HFFc6 (cell line): Measurements from ENCODE around the gene HSBP1. TPM values are rescaled to one million over a fixed set of nuclear protein-coding genes. Genes with fewer than 3 reads are reported as not detected.

Source experiments
- DNase-seq: peaks from one replicate; pipeline ENCODE4 v3.0.0-alpha.2; 2018
- H3K27ac Mint-ChIP-seq: 2 replicates; pipeline ENCODE4 v1.8.0; 2020; ENCODE audit warnings: mild to moderate bottlenecking, mixed read lengths
- H3K27me3 Mint-ChIP-seq: 2 replicates; pipeline ENCODE4 v1.8.0; 2021; ENCODE audit warnings: mild to moderate bottlenecking, moderate library complexity, mixed read lengths; ENCODE audit not compliant: insufficient read depth
- H3K36me3 Mint-ChIP-seq: 2 replicates; pipeline ENCODE4 v1.8.0; 2021; ENCODE audit warnings: low read depth, mixed read lengths
- H3K4me1 Mint-ChIP-seq: 2 replicates; pipeline ENCODE4 v1.8.0; 2020; ENCODE audit warnings: low read depth, mixed read lengths
- H3K4me3 Mint-ChIP-seq: 2 replicates; pipeline ENCODE4 v1.8.0; 2020; ENCODE audit warnings: mild to moderate bottlenecking, moderate library complexity, mixed read lengths
- H3K9me3 Mint-ChIP-seq: 2 replicates; pipeline ENCODE4 v1.8.0; 2020; ENCODE audit warnings: mild to moderate bottlenecking, mixed read lengths
- long read RNA-seq: library from polyadenylated mRNA; unstranded; transcript quantifications from one replicate; pipeline ENCODE4 v2.0.0, GENCODE V29; 2019
- total RNA-seq, 6 experiments: library from RNA; stranded (reverse); fragmentation: NEBNext Ultra II Directional; extraction: Animal tissue kit (Norgen Biotek cat#: 25700); gene quantifications; 2 replicates in 1 of 6; 3 replicates in 5 of 6; pipeline ENCODE4 v1.2.3, GENCODE V29; 2021
- TF ChIP-seq, protein P1 (sequence below): fragments of 200-600 bp; sonication (generic); IDR thresholded peaks from 2 replicates; pipeline ENCODE4 v1.5.0; 2021; ENCODE audit warnings: antibody characterized with exemption, mild to moderate bottlenecking

HSBP1 gene
- 100 to 1,000 TPM; 138 to 174 (median 161) TPM for total RNA-seq
- long read RNA-seq, full-length matches to known transcripts, result 200 of 221 reads
- long read RNA-seq, partial matches to known transcripts, result 0 of 221 reads
- long read RNA-seq, other reads (novel, unspliced or antisense), result 21 of 221 reads

DNA sequence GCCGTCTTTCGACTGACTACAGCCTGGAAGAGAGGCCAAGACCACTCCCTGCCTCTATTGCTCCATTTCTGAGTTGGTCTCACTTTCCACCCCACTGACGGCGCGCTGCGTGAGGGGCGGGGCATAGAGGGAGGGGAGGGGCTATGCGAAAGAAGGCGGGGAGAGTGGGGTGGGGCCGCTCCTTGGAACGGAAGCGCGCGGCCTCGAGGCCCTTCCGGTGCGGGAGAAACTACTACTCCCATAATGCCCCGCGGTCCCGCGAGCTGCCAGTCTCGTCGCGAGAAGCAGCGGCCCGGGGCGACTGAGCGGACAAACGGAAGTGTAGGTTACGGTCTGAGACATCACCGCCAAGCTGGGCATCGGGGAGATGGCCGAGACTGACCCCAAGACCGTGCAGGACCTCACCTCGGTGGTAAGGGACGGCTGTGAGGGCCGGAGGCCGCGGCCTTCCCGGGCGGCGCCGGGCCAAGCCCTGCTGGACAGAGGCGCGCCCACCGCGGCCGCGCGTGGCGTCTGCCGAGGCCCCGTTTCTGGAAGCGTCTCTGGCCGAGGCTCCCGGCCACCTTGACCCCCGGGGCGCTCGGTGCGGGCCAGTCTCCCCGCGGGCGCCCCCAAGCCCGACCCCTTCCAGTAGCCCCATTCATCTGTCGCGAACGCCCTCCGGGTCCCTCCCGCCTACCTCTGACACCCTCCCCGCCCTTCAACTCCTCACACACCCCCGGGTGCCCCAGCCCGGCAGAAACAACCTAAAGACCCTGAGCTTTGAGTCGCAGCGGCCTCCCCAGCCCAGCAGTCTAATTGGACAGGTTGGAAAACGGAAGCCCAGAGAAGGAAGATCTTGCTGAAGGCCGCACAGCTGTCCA is at the start of gene HSBP1:
HSBP1 (plus strand) TSS at position 269 of the 863 bp plus-strand sequence; CDS start at position 368, 99 bp downstream.
- TF ChIP-seq, protein P1, sequence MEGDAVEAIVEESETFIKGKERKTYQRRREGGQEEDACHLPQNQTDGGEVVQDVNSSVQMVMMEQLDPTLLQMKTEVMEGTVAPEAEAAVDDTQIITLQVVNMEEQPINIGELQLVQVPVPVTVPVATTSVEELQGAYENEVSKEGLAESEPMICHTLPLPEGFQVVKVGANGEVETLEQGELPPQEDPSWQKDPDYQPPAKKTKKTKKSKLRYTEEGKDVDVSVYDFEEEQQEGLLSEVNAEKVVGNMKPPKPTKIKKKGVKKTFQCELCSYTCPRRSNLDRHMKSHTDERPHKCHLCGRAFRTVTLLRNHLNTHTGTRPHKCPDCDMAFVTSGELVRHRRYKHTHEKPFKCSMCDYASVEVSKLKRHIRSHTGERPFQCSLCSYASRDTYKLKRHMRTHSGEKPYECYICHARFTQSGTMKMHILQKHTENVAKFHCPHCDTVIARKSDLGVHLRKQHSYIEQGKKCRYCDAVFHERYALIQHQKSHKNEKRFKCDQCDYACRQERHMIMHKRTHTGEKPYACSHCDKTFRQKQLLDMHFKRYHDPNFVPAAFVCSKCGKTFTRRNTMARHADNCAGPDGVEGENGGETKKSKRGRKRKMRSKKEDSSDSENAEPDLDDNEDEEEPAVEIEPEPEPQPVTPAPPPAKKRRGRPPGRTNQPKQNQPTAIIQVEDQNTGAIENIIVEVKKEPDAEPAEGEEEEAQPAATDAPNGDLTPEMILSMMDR, result no peak; the same call in 1 of the 2 replicates
- peak within 1 kb of the TSS; percentile 97 for H3K4me3 Mint-ChIP-seq
- H3K4me1 Mint-ChIP-seq, result peaks cover 32% of the 10 kb centered on the region
- H3K36me3 Mint-ChIP-seq, result peaks cover 40% of the 10 kb centered on the region
- no peaks in the 10 kb centered on the region; the same call in 1 of the 2 replicates for H3K9me3 Mint-ChIP-seq
- DNase-seq, result peak; percentile 91
- peak within 1 kb of the TSS; percentile 86 for H3K27ac Mint-ChIP-seq
- H3K27me3 Mint-ChIP-seq, result peaks cover 6% of the 10 kb centered on the region

GRCh38 chr16:83762141-83762991 is 45.4 kb upstream of the HSBP1 start:
- peaks cover 15% of the 10 kb centered on the region; the same call in 1 of the 2 replicates for H3K9me3 Mint-ChIP-seq
- no peak overlapping the region for H3K27ac Mint-ChIP-seq
- no peak overlapping the region for H3K4me3 Mint-ChIP-seq
- TF ChIP-seq, protein P1, result no peak
- DNase-seq, result no peak
- H3K36me3 Mint-ChIP-seq, result no peaks in the 10 kb centered on the region
- H3K4me1 Mint-ChIP-seq, result no peaks in the 10 kb centered on the region
- no peaks in the 10 kb centered on the region for H3K27me3 Mint-ChIP-seq

GRCh38 chr16:83762992-83763358 is 44.8 kb upstream of the HSBP1 start:
- H3K36me3 Mint-ChIP-seq, result no peaks in the 10 kb centered on the region
- no peak overlapping the region for H3K4me3 Mint-ChIP-seq
- TF ChIP-seq, protein P1, result no peak
- no peak for DNase-seq
- no peak overlapping the region for H3K27ac Mint-ChIP-seq
- peaks cover 9% of the 10 kb centered on the region; the same call in 1 of the 2 replicates for H3K9me3 Mint-ChIP-seq
- no peaks in the 10 kb centered on the region for H3K27me3 Mint-ChIP-seq
- H3K4me1 Mint-ChIP-seq, result no peaks in the 10 kb centered on the region

- Mint-ChIP-seq H3K4me3 (no peak overlapping the region), H3K27ac (no peak overlapping the region), H3K27me3 (peaks cover 4% of the 10 kb centered on the region; the same call in 1 of the 2 replicates), H3K36me3 (no peaks in the 10 kb centered on the region), H3K9me3 (peaks cover 7% of the 10 kb centered on the region), H3K4me1 (no peaks in the 10 kb centered on the region)
- TF ChIP-seq, protein P1, result no peak
- no peak for DNase-seq
Observed at GRCh38 chr16:83768986-83769385, 38.8 kb upstream of the HSBP1 start.

GRCh38 chr16:83769397-83770008 is 38.3 kb upstream of the HSBP1 start:
- Mint-ChIP-seq H3K9me3 (peaks cover 7% of the 10 kb centered on the region), H3K36me3 (no peaks in the 10 kb centered on the region), H3K27ac (no peak overlapping the region), H3K4me1 (no peaks in the 10 kb centered on the region), H3K27me3 (peaks cover 4% of the 10 kb centered on the region; the same call in 1 of the 2 replicates), H3K4me3 (no peak overlapping the region)
- no peak for DNase-seq
- TF ChIP-seq, protein P1, result no peak
